GM19351 (cell line): Measurements from ENCODE around the gene TMPRSS7.
A peak's percentile ranks its signal among the peaks of the same experiment; 100 is the strongest.

ENCODE experiments used
- ATAC-seq: cut with Tn5 transposase; IDR thresholded peaks from one replicate; pipeline ENCODE4 v1.9.1; 2021; ENCODE audit warnings: mild to moderate bottlenecking, moderate library complexity; ENCODE audit not compliant: unreplicated experiment

Gene TMPRSS7

DNA sequence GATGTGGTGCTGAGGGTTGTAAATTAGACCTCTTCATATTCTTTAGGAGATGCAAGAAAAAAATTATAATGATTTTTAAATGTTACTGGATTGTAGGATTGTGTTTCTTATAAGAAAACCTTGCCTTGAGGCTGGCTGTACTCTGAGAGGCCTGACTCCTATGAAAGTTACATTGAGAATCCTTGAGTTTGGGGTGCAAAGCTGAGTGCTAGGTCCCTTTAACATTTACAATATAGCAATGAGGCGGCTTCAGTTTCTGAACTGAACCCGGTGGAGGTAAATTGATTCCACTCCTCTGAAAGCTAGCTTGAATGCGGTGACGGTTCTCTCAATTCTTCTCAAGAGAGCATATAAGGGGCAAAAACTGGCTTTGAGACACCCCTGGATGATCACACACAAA is at the start of gene TMPRSS7:
TSS of gene TMPRSS7 (plus strand) at position 301 of the 400 bp plus-strand sequence. CDS start 110 bp downstream, outside the sequence.
- no peak for ATAC-seq

- ATAC-seq: no peak
These were observed 47.7 kb upstream of the TMPRSS7 start for GRCh38 chr3:111986800-111987199.

DNA sequence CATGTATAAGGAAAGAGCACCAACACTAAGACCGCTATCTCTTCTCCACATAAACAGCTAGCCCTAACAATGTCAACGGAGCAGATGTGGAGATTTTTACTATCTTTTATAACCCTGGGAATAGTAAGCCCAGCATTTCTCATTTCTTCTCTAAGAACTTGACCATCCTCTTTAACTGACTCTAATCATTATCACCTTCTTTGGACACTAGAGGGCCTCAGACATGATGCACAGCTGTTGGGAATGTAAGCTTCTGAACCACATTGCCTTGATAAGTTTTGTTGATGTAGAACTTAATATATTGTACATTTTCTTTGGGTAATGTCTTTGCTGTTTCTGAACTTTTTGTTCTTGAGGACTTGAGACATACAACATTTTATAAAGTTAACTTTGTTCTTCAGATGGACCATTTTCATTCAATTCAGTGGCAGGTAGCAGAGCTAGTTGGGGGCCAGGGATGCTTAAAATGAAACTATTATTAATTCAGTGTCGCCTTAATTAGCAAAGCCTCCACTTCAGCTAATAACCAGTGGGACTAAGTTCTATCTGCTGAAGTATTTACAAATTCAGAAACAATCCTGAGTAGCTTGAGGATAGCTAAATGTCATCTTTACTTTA is 45.4 kb upstream of the TMPRSS7 start:
- ATAC-seq: peak; percentile 96

DNA sequence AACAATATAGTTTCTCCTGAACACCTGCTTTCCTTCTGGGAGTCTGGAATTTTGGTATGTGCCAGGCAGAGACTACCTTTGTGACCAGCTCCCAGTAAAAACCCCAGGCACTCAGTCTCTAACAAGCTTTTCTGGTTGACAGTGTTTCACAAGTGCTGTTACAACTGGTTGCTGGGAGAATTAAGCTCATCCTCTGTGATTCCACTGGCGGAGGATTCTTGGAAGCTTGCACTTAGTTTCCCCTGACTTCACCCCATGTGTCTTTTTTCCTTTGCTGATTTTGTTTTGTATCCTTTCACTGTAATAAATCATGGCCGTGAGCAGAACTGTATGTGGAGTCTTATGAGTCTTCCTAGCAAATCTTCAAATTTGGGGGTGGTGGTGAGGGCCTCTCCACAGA is 41.5 kb upstream of the TMPRSS7 start:
- ATAC-seq: no peak

DNA sequence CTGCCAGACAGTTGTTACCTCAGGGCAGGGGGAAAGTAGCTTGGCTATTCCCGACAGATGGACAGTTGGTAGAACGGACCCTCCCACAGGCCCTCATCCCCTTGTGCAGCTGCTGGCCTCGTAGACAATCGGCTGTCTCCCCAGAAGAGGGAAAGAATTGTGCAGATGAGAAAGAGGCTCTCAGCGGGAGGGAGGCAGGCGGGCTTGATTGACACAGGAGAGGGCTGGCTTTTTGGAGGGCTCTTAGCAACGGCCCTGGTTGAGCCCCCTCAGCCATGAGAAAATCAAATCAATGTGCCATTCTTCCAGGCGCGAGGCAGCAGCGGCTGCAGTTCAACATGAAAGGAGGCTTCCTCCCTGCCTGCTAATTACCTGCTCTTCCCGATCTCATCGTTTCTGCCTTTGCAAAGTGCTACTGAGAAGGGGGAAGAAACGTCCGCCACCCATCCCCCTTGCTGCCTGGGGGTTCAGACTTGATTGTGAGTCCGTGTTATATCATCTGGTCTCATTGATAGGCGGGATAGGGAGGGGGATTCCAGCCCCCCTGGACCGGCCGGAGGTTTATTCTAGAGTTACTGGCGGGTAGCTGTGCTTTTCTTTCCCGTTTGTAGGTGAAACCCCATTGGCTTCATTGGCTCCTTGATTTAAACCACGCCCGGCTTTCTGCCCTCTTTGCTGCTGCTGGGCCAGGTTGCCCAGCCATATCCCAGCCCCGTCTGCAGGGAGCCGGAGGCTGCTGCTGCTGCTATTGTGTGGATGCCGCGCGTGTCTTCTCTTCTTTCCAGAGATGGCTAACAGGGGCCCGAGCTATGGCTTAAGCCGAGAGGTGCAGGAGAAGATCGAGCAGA is 35.7 kb upstream of the TMPRSS7 start, which contains the start of gene TAGLN3:
TSS of gene TAGLN3 (plus strand) at position 287 of the 848 bp plus-strand sequence. CDS start at position 788, 501 bp downstream.
- peak; percentile 36 for ATAC-seq

DNA sequence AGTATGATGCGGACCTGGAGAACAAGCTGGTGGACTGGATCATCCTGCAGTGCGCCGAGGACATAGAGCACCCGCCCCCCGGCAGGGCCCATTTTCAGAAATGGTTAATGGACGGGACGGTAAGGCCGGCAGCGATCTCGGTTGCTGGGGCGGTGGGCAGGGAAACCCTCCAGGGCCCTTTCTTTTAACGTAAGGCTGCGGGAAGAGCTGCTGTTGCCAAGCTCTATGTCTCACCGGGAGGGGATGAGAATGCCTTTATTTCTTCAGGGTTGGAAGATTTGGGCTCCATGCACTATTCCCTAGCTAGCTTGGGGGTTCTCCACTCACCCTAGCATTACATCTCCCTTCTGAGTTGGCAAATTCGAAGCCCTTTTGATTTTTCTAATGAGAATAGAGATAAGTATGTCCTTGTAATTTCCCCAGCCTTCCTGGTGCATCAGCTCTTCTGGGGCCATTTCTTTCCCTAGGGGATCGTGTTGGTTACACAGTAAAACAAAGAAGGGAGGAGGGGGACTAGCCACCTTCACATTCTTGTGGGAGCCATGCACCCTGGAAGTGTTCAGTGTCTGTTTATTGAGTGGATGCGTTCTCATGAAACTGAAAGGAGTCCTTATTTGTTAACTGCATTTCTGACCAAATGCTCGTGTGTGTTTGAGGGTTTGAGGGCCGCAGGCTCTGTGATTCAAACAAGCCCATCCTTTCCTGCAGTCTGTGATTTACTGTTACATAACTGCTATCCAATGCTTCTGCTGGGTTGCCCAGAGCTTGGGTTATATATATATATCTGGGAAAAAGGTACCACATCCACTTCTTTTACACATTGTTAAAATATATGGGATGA is 34.8 kb upstream of the TMPRSS7 start:
- ATAC-seq: no peak

GRCh38 chr3:112000367-112000771 is 34.2 kb upstream of the TMPRSS7 start:
- no peak for ATAC-seq

- ATAC-seq: no peak
These were observed 33.6 kb upstream of the TMPRSS7 start for GRCh38 chr3:112000966-112001365.

GRCh38 chr3:112001526-112001925 is 33.0 kb upstream of the TMPRSS7 start:
- ATAC-seq: no peak

DNA sequence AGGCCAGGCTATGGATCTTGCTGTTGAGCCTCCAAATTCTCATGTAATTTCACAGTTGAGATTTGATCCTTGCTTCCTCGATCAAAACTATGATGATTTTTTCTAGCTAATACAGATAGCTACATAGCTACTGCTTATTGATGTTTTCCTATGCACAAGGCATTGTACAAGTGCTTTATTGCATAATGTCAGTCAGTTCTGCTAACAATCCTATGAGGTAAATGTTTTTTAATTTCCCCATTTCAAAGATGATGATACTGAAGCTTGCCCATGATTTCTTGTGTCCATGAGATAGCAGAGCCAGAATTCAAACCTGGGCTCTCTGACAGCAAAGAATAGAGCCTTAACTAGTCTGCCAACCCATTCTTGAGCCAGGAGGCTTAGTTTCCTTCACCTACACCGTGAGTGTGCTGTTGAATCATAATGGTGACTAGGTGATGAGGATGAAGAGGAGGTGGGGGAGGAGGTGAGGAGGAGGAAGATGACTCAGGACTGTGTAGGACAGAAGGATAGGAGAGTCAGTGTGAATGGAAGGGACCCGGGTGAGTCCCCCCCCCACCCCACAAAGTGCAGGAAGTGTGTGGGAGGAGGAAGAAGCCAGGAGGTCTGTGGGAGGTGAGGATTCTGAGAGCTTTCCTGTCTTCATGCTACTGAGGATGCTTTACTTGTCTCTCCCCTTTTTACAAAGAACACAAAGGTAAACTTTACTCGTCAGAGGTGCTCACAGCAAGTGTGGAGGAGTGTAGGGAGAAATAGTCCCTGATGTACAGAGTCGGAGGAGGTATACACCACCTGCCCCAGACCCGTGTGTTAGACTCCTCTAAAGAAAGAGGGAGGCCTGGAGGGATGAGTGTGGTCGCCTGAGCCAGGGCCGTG is 32.2 kb upstream of the TMPRSS7 start:
- no peak for ATAC-seq

DNA sequence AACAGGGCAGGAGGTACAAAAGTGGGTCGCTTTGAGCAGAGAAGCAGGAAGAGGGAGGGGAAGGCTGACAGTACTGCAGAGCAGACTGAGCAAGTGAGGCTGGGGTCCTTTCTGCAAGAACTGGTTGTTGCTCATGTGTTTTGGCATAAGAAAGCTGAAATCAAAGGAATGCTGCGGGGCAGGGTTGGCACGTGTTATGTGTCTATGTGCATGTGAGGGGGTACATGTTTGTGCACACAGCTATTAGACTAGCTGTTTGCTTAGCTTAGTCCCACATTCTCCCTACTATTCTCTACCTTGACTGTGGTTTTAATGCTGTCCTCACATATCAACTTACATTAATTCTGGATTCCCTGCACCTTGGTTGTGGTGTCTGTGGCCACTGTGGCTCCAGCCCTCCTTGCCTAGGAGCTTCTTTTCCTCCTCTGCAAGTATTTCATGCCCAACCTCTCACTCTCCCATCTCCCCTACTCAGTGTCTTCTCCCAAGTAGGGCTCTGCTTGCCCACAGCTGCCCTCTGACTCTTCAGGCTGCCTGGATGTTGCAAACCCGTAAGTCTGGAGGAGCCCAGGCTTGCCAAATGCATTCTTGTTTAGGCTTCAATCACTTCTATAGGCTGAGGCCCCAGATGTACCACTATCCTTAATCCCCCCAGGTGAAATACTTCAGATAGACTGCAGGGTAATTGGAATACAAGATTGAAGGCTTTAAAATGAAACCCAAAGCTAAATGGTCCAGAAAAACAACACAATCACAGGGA is 31.0 kb upstream of the TMPRSS7 start:
- ATAC-seq: no peak

DNA sequence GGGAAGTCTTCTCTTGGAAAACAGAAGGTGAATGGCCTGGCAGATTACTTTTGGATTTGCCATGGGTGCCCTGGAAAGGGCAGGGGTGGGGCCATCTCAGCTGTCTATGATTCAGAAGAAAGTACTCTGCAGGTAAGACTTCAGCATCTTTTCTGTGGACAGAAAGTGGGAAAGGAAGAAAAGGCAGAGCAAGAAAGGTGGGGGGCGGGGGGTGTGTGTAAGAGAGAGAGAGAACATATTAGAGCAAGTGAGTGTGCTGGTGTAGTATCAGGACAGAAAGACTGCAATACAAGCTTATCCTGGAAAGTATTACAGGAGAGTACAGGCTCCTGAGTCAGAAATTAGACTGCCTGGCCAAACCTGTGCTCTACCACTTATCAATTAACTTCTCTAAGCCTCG is 30.3 kb upstream of the TMPRSS7 start:
- no peak for ATAC-seq

GRCh38 chr3:112004669-112005068 is 29.9 kb upstream of the TMPRSS7 start:
- ATAC-seq: no peak

- ATAC-seq: no peak
These were observed 29.4 kb upstream of the TMPRSS7 start for GRCh38 chr3:112005091-112005672.

GRCh38 chr3:112007633-112008032 is 26.9 kb upstream of the TMPRSS7 start:
- no peak for ATAC-seq

DNA sequence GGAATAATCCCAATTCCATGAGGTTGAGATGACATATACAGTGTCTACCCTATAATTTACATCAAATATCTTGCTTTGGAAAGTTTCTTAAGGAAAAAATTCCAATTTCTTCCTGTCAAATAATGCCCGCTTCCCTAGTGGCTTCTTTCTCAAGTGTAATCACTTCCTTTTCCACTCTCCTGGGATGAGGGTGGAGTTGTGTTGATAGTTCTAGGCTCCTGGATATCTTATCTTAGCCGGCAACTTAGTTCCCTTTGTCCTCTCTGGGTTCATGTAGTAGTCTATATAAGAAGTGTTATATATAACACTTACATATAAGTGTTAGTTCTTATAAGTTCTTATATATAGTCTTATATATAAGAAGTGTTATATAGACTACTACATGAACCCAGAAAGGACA is 24.9 kb upstream of the TMPRSS7 start:
- ATAC-seq: no peak

DNA sequence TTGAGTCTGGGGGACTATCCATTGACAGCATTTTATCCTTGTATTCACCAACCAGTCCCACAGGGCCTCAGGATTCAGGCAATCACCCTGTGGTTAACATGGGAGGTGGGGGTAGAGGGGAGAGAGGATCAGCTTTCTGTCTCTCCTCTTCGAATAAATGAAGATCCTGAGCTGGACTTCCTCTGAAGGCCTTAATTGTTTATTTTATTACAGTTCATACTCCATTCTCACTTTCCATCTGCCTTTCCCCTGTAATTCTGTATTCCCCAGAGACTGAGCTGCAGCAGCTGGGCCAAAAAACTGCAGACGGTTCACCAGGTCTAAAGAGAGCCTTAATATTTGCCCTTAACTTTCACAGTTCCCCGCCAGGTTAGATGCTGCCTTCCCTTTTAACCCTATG is 23.9 kb upstream of the TMPRSS7 start:
- ATAC-seq: no peak

- ATAC-seq: no peak
These were observed 23.1 kb upstream of the TMPRSS7 start for GRCh38 chr3:112011376-112011940.
